A673 (cell line): ENCODE results near the gene NELL1.

Source experiments
- CTCF ChIP-seq: fragments of 300-800, 200-600 bp; sonication (generic); conservative IDR thresholded peaks from 2 replicates; pipeline ENCODE4 v1.5.1; 2017; ENCODE audit warnings: low read depth, mild to moderate bottlenecking, antibody characterized with exemption, low read length, moderate library complexity, mixed read lengths
- EZH2 ChIP-seq: fragments of 200-600 bp; sonication (generic); IDR thresholded peaks from 2 replicates; pipeline ENCODE4 v1.6.1; 2017; ENCODE audit warnings: borderline replicate concordance, low read depth, mild to moderate bottlenecking, mixed read lengths, antibody characterized with exemption, low read length; ENCODE audit not compliant: poor library complexity, severe bottlenecking

GRCh38 chr11:21428796-21429195 lies 759.4 kb downstream of the NELL1 start:
- TF ChIP-seq CTCF (no peak), EZH2 (no peak)
